HG03432 (cell line): Measurements from ENCODE around the gene SELPLG.
A peak's percentile ranks its signal among the peaks of the same experiment; 100 is the strongest.
"Not testable (repeated sequence)": the region's sequence is repeated elsewhere in the genome, so short reads cannot be mapped to it uniquely, and the experiment has no call there.

Experiments
- ATAC-seq: cut with Tn5 transposase; IDR thresholded peaks from one replicate; pipeline ENCODE4 v1.9.1; 2021; ENCODE audit warnings: mild to moderate bottlenecking, moderate library complexity; ENCODE audit not compliant: unreplicated experiment

SELPLG gene

DNA sequence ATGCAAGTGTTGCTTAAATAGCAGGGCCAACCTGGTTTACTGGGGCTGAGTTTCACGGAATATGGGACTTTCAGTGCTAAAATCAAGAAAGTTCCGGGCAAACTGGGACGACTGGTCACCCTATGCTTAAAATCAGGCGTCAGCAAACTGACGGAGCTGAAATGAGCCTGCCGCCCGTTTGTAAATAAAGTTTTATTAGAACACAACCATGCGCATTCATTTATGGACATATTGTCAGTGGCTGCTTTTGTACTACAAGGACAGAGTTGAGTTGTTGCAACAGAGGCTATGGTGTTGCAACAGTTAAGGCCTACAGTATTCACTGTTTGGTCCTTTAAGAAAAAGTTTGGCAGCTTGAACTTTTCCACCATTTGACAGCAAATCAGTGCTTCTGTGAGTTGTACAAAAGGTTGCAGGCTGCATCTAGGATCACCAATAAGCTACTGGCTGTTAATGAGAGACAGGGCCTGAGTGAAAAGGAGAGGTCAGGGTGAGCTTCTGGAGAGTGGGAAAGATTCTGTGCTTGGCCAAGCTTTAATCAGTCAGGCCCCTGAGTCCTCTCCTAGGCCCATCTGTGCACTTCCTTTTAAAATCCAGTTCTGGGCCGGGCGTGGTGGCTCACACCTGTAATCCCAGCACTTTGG is 13.3 kb downstream of the SELPLG start:
- ATAC-seq = no peak

DNA sequence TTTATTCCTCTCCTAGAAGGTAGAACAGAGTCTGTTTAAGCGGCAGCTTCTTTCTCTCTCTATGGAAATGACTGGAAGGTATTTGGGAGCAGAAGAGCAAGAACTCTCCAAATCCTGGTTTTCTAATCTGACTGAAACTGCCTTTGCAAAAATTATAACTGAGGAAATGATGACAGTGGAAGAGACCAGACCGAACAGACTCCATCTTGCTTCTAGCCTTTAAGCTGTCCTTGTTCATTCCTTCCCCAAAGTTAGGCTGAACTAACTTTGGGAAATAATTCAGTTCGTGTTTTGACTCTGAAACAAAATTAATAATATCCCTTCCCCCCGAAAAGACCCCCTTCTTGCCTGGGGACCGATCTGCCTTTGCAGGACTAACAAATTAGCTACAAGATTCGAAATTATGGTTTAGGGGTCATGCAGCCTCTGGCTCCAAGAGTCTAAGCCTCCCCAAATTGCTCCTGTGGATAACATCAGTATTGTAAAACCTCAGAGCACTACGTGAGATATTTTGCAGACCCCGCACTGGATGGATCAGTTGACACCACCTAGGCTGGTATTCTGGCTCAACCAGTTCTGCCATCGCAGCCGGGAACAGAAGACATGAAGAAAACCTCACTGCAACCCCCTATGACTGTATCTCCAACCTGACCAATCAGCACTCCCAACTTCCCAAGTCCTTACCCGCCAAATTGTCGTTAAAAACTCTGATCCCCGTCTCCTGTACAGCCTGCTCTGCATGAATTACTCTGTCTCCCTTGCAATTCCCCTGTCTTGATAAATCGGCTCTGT is 14.1 kb downstream of the SELPLG start:
- ATAC-seq = no peak

DNA sequence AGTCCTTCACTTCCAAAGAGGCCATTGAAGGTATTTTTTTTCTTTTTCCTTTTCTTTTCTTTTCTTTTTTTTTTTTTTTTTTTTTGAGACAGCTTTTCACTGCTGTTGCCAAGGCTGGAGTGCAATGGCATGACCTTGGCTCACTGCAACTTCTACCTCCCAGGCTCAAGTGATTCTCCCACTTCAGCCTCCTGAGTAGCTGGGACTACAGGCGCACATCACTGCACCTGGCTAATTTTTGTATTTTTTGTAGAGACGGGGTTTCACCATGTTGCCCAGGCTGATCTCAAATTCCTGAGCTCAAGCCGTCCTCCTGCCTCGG is 14.8 kb downstream of the SELPLG start:
- ATAC-seq = not testable (repeated sequence)

DNA sequence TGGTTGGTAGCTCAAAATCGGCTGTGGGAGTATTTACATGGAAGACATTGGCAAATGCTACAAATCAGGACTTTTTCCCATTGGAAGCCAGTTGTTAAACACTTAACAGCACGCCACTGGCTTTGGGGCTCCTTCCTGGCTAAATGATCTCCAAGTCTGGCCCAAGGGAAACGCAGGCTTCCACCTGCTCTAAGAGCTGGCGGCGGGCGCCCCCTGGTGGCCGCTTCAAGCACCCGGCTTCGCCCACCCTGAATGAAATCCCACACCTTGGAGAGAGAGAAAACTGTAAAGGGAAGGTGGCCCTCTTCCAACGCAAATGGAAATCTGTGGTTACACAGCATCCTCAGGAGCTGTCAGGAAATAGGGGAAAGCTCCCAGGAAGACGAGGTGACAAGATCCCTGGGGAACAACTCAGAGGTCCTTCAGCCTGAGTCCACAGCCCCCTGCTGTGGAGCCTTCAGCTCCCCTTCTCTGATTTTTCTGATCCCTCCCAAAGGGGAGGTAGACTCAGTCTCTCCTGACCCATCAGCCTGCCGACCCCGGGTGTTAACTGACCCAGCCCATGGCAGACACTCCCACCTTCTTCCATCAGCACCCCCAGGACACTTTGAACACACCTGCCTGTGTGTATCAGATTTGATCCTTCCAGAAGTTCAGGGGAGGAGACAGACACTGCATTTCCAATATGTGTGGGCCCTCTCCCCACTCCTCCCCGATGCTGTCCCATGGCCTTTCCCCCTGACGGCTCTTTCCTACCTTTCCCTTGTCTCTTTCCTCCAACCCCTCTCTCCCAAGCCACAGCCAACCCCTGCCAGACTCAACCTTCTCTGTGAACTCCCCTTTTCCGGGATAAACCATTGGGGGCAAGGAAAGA is 15.4 kb downstream of the SELPLG start:
- peak; percentile 45 for ATAC-seq

DNA sequence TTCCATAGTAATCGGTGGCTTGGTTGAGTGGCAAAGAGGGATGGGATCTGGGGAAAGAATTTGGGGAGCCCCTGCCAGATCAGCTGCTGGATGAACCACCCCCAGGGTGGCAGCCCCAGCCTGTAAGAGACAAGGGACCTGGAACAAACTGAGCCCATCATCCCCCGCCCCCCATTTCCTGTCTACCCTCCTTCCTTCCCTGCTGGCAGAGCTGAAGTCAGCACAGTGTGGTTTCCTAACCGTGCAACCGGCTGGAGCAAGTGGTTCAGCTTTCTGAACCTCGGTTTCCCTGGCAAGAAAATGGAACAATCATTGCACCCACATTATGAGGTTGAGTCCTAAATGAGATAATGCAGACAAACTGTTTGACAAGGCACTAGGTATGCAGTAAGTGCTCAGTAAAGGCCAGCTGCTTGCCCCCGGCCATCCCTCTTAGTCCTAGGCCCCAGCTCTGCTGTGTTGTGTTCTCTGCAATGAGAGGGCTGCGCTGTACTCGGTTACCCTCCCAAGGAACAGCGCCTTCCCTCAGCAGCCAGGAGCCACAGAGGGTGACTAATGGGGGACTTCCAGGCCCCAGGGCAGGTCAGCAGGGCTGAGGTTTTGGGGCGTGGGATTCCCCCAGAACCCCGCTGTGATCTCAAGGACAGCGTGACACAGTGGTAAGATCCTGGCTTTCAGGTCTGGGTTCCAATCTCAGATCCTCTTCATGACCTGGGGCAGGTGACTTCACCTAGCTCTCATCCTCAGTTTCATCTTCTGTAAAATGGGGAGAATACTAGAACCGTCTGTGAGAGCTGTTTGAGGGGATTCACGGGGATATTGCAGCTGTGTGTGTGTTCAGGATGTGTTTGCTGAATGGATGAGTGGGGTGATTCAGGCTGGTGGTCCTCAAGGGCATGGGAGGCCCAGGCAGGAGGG is 16.5 kb downstream of the SELPLG start:
- peak; percentile 87 for ATAC-seq

DNA sequence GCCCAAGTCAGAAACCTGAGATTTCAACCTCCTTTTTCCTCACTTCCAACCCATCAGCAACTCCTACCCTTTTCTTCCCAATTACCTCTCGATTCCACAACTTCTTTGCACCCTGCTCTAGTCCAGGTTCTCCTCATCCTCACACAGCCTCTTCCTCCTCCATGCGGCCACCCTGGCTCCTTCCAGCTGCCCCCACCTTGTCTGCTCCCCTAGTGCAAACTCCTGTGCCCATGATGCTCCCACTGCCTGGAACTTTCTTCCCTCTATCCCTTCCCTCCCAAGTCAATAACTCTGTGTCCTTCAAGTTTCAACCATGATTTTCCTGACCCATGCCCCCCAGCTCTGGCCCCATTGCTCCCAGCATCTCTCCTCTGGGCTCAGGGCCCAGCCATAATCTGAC is 17.3 kb downstream of the SELPLG start:
- no peak for ATAC-seq

DNA sequence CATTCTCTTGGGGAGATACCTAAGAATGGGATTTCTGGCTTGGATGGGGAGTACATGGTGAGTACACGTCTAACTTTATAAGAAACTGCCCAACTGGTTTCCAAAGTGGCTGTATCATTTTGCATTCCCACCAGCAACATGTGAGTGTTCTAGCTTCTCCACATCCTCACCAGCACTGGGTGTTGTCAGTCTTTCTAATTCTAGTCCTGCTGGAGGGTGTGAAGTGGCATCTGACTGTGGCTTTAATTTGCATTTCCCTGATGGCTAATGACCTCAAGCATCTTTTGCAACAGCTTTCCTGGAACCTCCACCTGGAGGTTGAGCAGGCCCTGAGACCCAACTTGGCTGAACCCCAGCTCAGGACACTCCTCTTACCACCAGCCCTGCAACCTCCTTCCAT is 17.8 kb downstream of the SELPLG start:
- ATAC-seq = no peak

DNA sequence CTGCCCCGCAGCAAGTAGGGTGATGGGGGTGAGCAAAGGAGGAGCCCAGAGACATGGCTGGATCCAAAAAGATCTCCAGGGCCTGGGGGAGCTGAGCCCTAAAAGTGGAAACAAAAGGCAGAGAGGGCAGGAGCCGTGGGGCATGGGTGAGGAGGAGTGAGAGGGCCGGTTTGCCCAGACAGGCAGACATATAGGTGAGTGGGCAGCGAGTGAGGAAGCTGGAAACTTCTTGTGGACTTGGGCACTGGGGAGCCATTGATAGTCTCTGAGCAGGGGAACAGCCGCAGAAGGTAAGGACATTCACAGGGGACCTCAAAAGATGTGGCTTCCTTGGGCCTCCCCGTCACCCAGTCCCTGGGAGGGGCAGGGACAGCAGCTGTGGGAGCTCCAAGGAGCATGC is 19.1 kb downstream of the SELPLG start:
- ATAC-seq = no peak

DNA sequence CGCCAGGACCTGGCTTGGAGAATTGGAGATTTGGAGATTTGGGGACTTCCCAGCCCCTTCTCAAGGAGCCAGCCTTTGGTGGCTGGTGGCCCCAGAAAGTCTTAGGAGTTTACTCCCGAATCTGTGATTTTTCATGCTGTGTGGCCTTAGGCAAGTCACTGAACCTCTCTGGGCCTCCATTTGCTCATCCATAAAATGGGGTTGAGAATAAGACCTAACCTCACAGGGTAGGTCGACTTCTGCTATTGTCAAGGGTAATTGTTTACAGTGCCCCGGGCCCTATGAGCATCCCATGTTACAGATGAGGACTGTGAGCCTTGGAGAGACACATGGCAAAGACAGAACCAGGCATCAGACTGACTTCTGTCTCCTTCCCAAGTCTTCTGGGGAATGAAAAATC is 19.7 kb downstream of the SELPLG start:
- ATAC-seq = no peak

DNA sequence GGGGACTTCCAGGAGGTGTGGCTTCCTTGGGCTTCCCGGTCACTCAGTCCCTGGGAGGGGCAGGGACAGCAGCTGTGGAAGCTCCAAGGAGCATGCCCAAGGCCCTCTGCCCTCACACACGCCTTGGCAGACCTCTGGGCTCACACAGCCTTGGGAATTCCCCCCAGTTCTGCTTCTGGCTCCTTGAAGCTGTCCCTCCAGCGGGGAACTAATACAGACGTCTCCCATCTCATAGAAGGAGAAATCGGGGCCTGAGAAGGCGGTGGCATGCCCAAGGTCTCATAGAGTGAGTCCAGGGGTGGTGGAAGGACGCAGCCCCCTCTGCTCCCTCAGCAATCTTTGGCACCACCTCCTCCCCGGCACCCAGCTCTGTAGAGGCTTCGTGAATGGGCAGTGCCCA is 20.1 kb downstream of the SELPLG start:
- ATAC-seq = no peak

DNA sequence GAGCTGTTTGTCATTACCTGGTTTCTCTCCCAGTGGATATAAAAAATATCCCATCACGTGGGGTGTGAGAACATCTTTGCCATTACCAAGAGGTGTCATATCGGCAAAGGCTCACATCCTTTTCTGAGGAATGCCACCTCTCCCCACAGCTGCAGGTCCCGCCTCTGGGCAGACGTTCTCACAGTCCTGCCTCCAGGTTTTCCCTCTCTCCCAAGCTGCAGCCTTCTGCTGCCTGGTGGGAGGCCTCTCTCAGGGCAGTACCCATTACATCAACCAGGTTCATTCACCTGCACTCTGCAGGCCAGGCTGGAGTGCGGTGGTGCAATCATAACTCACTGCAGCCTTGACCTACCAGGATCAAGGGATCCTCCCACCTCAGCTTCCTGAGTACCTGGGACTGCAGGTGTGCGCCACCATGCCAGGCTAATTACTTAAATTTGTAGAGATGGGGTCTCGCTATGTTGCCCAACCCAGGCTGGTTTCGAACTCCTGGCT is 20.9 kb downstream of the SELPLG start:
- ATAC-seq = no peak

DNA sequence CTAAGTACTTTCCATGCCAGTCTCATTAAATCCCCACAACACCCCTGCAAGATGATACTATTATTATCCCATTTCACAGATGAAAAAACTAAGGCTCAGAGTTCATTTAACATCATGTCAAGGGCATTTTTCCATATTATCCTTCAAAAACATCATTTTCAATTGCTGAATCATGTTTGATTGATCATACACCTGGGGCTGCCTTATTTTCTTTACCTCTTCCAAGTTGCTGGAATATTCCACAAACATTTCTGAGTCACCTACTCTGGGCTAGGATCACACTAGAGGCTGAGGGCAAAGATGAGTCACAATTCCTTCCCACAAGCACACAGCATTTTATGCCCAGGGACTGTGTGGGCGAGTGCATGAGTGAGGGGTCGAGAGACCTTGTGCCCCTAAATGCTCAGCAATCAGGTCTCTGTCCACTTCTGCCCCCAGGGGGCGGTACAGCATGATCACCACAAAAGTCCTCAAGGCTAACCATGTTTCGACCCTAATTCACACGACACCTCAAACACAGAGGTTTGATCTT is 21.7 kb downstream of the SELPLG start:
- ATAC-seq = no peak

DNA sequence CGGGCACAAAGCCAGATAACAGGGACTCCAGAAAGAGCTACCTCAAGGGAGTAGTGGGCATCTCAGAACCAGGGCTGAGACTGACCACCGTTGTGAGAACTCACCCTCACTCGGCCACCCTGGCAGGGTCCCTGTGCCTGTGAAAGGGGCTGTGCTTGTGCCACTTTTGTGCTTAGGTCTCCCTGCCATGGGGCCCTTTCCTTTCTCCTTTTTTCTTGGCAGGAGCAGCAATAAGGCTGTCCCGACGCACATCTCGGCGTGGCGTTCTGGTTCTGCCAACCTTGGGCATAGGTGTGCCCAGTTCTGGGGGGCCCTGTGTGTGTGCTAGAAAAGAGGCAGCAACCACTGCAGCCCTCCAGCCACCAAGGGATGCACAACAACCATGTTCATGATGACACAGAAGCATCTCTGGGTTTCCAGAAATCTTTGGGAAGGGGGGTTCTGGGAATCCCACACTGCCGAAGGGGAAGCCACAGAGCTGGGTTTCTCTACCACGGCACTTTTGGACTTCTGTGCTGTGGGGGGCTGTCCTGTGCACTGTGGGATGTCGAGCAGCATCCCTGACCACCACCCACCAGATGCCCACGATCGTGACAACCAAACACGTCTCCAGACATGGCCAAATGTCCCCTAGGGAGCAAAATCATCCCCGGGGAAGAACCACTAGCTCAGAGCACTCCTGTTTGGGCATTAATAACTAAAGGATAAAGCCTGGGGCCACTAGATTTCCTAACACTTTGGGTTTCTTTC is 22.7 kb downstream of the SELPLG start:
- ATAC-seq = no peak

DNA sequence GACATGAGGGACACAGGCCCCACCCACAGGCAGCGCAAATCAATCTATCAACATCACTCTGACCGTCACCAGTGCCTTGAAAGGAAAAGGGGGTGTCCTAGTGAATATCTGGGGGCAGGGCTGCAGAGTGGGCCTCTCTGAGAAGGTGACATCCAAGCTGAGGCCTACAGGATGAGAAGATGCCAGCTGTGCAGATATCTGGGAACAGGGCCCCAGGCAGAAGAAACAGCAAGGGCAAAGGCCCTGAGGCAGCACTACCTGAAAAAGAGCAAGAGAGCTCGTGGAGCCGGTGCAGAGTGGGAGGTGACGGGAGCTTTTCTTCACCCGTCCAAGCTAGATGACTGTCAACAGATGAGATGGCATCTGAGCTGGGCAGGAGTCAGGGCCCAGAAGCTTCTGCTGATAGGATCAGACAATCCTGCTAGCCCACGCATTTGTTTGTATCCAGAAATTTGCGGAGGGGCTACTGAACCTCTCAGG is 23.3 kb downstream of the SELPLG start:
- ATAC-seq = no peak

DNA sequence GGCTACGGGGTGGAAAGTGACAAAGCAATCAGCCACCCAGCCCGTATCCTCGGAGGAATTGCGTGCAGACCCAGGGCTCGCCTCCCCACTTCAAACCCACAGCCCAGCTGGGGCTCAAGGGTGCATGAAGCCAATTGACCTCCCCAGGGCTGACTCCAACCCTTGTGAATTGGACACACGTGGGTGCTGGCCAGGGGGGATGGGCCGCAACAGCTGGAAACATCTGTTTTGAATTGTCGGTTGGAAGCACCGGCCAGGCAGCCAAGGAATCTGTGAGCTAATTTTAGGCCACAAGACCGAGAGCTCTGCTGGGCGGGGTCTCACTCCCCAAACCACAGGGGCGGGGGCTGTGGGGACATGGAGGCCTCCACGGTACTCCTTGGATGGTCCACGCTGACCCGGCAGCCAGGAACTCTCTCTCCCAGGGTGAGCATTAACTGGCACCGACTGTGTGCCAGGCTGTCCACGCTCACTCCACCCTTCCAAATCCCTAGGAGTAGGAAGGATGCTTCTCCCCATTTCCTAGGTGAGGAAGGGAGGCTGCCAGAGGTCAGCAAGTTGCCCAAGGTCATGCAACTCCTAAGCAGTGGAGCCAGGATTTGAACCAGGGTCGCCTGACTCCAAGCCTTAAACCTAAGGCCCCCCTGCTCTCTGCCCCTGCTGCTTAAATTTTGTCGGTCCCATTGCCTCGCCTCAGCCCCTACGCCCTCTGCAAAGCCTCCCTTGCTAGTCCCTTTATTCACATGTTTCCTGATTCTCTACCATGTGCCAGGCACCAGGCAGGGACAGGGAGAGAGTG is 24.0 kb downstream of the SELPLG start:
- no peak for ATAC-seq

DNA sequence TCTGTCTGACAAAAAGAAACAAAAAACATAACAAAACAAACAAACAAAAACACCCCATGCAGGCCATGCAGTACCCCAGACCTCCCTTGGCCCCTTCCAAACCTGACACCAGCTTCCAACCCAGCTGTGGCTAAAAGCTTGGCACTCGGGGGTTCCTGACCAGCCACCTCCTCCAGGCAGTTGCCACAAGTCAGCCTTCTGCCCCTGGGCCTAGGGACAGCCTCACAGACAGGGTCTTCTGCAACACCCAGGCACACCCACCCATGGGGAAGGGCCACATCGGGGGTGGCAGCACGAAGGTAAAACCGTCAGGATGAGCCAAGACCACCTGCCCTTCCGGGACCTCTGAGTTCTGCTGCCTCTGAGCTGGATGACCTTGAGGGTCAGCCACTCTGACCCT is 25.1 kb downstream of the SELPLG start:
- no peak for ATAC-seq

DNA sequence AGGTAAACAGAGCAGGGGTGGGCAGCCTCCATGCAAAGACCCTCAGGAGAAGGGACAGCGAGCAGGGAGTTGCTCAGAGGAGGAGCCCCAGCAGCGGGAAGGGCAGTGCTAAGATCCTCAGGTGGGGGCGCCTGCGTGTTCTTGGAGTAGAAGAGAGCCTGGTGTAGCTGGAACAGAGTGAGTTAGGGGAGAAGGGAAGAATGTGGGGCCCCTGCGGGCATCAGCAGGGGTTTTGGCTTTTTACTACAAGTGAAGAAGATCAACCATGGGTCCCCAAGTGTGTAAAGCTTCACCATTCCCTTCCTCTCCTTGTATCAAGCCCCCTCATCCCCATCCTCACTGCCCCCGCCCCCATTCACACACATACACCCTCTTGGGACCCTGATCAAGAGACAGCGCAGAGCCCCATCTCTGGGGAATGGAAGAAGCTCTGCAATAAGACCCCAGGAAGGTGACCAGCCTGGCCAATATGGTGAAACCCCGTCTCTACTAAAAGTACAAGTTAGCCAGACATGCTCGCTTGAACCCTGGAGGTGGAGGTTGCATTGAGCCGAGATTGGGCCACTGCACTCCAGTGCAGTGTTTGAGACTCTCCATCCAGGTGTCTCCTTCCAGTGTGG is 25.6 kb downstream of the SELPLG start:
- no peak for ATAC-seq

DNA sequence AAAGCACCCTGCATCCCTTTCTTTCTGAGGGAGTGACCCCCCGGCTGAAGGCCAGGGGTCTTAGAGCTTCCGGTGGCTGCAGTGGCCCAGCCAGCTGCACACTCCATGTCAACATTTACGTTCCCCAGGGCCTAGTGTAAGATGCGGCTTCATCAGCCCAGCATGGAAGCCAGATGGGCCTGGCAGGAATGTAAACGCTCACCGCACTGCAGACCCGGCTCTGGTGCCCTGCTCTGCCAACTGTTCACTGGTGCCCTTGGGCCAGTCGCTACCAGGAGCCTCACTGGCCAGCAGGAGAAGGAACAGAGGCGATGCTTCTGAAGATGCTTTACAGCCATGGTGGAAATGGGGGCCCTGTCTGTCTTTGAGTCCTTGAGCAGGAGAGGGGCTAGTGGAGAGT is 27.2 kb downstream of the SELPLG start:
- no peak for ATAC-seq
